GM21423 (cell line): Measurements from ENCODE around the gene CEP85L.

Source experiments
- ATAC-seq: cut with Tn5 transposase; IDR thresholded peaks from one replicate; pipeline ENCODE4 v1.9.1; 2021; ENCODE audit warnings: mild to moderate bottlenecking, moderate library complexity; ENCODE audit not compliant: unreplicated experiment

CEP85L gene

GRCh38 chr6:118546164-118546879, 105.1 kb downstream of the CEP85L start:
- no peak for ATAC-seq

GRCh38 chr6:118544105-118544504, 107.3 kb downstream of the CEP85L start:
- no peak for ATAC-seq

GRCh38 chr6:118542184-118542952, 109.0 kb downstream of the CEP85L start:
- no peak for ATAC-seq

GRCh38 chr6:118537574-118537973, 113.8 kb downstream of the CEP85L start:
- ATAC-seq, result no peak

- no peak for ATAC-seq
These were observed 114.9 kb downstream of the CEP85L start for GRCh38 chr6:118536478-118536877.

- ATAC-seq, result no peak
These were observed 116.1 kb downstream of the CEP85L start for GRCh38 chr6:118535176-118535844.

GRCh38 chr6:118530942-118531341, 120.4 kb downstream of the CEP85L start:
- no peak for ATAC-seq

- ATAC-seq, result no peak
These were observed 121.6 kb downstream of the CEP85L start for GRCh38 chr6:118529756-118530155.

- no peak for ATAC-seq
These were observed 123.3 kb downstream of the CEP85L start for GRCh38 chr6:118528129-118528528.

GRCh38 chr6:118525913-118526780, 125.2 kb downstream of the CEP85L start:
- ATAC-seq, result no peak

GRCh38 chr6:118524686-118525085, 126.7 kb downstream of the CEP85L start:
- no peak for ATAC-seq

GRCh38 chr6:118523216-118523615, 128.2 kb downstream of the CEP85L start:
- no peak for ATAC-seq

- no peak for ATAC-seq
These were observed 129.0 kb downstream of the CEP85L start for GRCh38 chr6:118522422-118522821.

GRCh38 chr6:118514689-118515088, 136.7 kb downstream of the CEP85L start:
- ATAC-seq, result no peak

GRCh38 chr6:118511930-118512715, 139.3 kb downstream of the CEP85L start:
- no peak for ATAC-seq

GRCh38 chr6:118509009-118509617, 142.3 kb downstream of the CEP85L start:
- no peak for ATAC-seq

GRCh38 chr6:118507636-118508035, 143.8 kb downstream of the CEP85L start:
- ATAC-seq, result no peak

GRCh38 chr6:118506071-118506638, 145.2 kb downstream of the CEP85L start:
- ATAC-seq, result no peak

GRCh38 chr6:118505656-118506055, 145.7 kb downstream of the CEP85L start:
- no peak for ATAC-seq
